ENCODE data around the gene GTF3C1.

GRCh38 chr16:27598220-27598619, 48.5 kb upstream of the GTF3C1 start:
- TF ChIP-seq CTCF (IDR thresholded peaks at IDR 0.05; ENCODE audit: control extremely low read depth in 1 of 3, insufficient read depth in 1 of 3, low read depth in 1 of 3, low read length in 3 of 3) (no peak), ZNF274 (IDR thresholded peaks at IDR 0.05; ENCODE audit: borderline replicate concordance, extremely low read depth, low read length) (no peak), ASH2L (IDR thresholded peaks at IDR 0.05; ENCODE audit: low read length) (no peak), POLR2A (IDR thresholded peaks at IDR 0.05; ENCODE audit: control extremely low read depth in 1 of 2, low read depth in 2 of 2, low read length in 2 of 2) (no peak), RNF2 (IDR thresholded peaks at IDR 0.05; ENCODE audit: borderline replicate concordance, low read depth, low read length, missing control alignments, poor library complexity, severe bottlenecking) (no peak), EP300 (IDR thresholded peaks at IDR 0.05; ENCODE audit: borderline replicate concordance in 1 of 2, low read depth in 2 of 2, low read length in 2 of 2) (no peak), SIN3A (conservative IDR thresholded peaks at IDR 0.05 in 1 of 2, IDR thresholded peaks at IDR 0.05 in 1 of 2; ENCODE audit: low read depth in 1 of 2, low read length in 2 of 2) (no peak), MAX (IDR thresholded peaks at IDR 0.05) (no peak)
